ENCODE data around the gene CMSS1. TPM values are rescaled to one million over a fixed set of nuclear protein-coding genes. Genes with fewer than 3 reads are reported as not detected.

Gene CMSS1
- total RNA-seq, 2 experiments from 2014 or later: 34.8 to 37.2 TPM

DNA sequence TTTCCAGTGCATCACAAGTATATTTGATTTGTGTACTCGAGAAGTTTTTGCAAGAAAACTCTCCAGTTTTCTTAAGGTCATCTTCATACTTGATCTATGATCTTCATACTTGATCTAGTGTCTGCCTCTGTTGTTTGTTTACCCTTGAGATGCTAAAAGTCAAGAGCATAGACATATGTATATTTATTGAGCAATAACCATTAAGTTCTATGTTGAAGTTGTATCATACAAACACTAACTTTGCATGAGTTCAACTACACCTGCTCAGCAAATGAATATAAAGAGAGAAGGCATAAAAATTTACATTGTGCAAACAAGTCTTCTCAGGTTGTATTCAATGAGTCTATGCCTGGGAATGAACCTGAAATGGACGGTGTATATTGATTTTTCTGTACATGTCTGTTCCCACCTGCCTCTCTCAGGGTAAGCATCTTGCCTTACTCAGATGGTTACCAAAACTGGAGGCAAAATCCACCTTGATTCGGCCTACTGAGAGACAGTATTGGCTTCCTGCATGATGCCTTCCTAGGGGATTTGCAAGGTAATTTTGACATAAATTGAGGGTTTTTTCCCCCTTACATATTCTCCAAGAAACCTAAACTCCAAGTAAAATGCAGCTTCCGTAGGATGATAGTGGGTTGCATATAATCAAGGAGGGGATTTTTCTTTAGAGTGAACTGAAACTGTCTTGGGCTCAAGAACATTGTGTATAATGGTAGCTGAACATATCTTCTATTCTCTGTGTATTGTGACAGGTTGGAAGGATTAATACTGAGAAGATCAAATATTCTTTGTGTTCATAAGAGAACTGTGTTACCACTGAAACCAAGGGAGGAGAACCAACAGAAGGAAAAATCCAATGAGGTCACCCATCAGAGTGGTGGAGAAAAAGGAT, 186.2 kb downstream of the CMSS1 start:
- CTCF ChIA-PET: no interaction called here
- Mint-ChIP-seq H3K4me3 (no peak overlapping the region), H3K27me3 (no peaks in the 10 kb centered on the region), H3K9me3 (no peaks in the 10 kb centered on the region), H3K4me1 (peaks cover 6% of the 10 kb centered on the region), H3K27ac (no peak overlapping the region), H3K36me3 (ENCODE audit: low read depth) (no peaks in the 10 kb centered on the region)
- POLR2A ChIA-PET: no interaction called here
- DNase-seq: no peak

DNA sequence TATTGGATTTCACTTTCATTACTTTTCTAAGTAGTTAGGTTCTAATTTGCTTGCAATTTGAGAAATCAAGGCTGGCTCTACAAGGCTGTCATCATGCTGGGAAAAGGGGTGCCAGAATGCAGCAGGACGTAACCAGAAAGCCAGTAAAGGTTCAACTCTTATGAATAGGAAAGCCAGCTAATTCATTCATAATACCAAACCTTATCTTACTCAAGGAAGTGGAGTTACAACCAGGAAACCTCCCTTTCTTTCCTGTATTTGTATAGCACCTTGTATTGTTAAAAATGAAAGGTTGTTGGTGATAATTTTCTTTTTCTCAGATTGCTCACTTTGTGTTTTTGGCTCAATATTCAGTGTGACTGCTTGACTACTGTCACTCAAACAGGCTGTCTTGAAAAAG, 187.3 kb downstream of the CMSS1 start:
- ChIA-PET POLR2A (no interaction called here), CTCF (interaction anchor here (0.6 kb wide), 1 partner anchor 17 kb away, joined by 3 read pairs; no protein-coding TSS in a partner anchor)
- no peaks in the 10 kb centered on the region for H3K9me3 Mint-ChIP-seq
- no peak overlapping the region for H3K4me3 Mint-ChIP-seq
- peaks cover 6% of the 10 kb centered on the region for H3K4me1 Mint-ChIP-seq
- no peaks in the 10 kb centered on the region for H3K36me3 Mint-ChIP-seq (ENCODE audit: low read depth)
- no peaks in the 10 kb centered on the region for H3K27me3 Mint-ChIP-seq
- no peak overlapping the region for H3K27ac Mint-ChIP-seq
- no peak for DNase-seq

DNA sequence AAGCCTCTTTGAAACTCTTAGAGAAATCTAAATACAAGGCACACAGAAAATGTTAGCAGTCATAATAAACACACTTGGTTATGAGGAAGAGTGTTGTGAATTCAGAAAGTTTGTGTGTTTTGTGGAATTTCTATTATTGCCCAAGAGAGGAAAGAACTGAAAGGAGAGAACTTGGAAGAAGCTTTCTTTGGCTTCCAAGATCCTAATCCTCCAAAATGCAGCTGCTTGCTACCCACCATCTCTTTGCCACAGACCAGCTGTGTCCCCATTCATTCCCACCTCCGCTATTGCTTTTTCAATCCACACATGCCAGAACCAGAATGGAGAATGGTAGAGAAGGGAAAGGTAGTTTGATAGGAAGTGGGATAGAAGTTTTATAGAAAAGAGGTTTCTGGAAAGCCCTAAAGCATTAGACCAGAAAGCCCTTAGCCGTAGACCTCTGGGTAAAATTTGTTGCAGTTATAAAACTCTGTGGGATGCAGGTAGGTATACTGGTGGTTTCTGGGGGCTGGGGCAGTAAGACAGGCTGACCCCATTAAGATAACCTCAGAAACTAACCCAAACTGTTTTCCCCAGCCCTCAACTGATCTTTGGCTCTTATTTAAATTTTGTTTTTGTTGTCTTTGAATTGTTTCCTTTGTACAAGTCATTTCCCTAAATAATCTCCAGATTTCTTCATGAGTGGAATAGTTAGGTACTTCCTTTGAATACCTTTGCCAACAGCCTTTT, 188.2 kb downstream of the CMSS1 start:
- no peak for DNase-seq
- peaks cover 6% of the 10 kb centered on the region for H3K4me1 Mint-ChIP-seq
- no peak overlapping the region for H3K4me3 Mint-ChIP-seq
- H3K9me3 Mint-ChIP-seq: no peaks in the 10 kb centered on the region
- H3K27me3 Mint-ChIP-seq: no peaks in the 10 kb centered on the region
- H3K36me3 Mint-ChIP-seq (ENCODE audit: low read depth): no peaks in the 10 kb centered on the region
- no peak overlapping the region for H3K27ac Mint-ChIP-seq
- ChIA-PET POLR2A (no interaction called here), CTCF (interaction anchor here (0.7 kb wide), 1 partner anchor 23 kb away, joined by 3 read pairs; no protein-coding TSS in a partner anchor)

DNA sequence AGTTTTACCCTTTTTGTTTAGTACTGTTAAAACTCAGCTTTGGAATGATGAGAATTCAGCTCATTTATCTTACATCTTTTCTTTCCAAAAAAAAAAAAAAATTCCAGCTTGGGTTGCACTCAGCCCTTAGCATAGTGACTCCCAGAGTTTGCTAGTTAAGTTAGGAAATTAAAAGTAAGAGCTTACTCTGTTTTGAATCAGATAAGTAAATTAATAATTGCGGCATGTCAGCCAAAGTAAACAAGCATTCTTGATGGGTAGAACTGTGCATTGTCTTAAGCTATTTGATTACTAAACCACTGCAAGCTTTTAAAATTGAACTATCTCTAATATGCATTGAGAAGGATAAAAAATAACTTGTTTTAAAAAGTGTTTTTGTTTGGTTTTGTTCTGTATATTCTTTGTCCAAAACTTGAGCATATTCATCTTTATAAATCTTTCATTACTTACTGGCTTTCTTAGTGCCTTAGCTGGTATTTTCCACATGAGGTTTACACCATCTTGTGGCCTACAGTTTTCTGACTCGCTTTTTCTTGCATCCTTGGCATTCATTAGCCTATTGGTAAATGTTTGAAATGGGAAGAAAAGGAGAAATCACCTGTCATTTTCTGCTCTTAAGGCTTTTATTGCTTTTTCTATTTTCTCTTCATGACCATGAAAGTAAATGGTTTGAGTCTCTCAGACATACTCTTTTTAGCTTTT, 189.1 kb downstream of the CMSS1 start:
- CTCF ChIA-PET: interaction anchor here (0.6 kb wide), 1 partner anchor 175 kb away, joined by 5 read pairs; no protein-coding TSS in a partner anchor
- POLR2A ChIA-PET: interaction anchor here (0.6 kb wide), 1 partner anchor 300 kb away, joined by 3 read pairs; no protein-coding TSS in a partner anchor
- H3K4me1 Mint-ChIP-seq: peaks cover 6% of the 10 kb centered on the region

DNA sequence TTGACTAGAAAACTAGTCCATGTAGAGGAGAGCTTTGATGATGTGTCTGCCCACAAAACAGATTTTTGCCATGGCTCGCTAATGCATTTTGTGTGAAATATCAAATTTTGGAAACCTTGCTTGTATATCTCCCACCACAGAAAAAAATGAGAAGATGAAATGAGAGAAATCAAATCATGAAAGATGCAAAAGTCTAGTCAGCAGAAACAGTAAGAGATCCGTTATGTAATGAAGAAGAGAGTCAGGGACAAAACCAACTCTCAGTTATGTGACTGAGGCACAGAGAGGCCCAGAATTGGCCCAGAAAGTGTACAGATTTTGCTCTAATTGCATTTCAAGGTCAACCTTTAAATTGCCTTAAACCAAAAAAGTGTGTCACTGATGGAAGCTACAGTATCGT, 189.7 kb downstream of the CMSS1 start:
- Mint-ChIP-seq H3K27ac (no peak overlapping the region), H3K4me3 (no peak overlapping the region)
- CTCF ChIA-PET: interaction anchor here (0.6 kb wide), 1 partner anchor 175 kb away, joined by 5 read pairs; no protein-coding TSS in a partner anchor

More for the DNA sequence above, 189.1 kb downstream of the CMSS1 start:
- no peaks in the 10 kb centered on the region for H3K36me3 Mint-ChIP-seq (ENCODE audit: low read depth)
- no peak for DNase-seq
- H3K27me3 Mint-ChIP-seq: no peaks in the 10 kb centered on the region
- H3K27ac Mint-ChIP-seq: no peak overlapping the region
- no peak overlapping the region for H3K4me3 Mint-ChIP-seq
- H3K9me3 Mint-ChIP-seq: no peaks in the 10 kb centered on the region

GRCh38 chr3:100008081-100008698, 190.5 kb downstream of the CMSS1 start:
- Mint-ChIP-seq H3K27me3 (no peaks in the 10 kb centered on the region), H3K9me3 (no peaks in the 10 kb centered on the region), H3K4me1 (peaks cover 6% of the 10 kb centered on the region), H3K27ac (no peak overlapping the region), H3K36me3 (ENCODE audit: low read depth) (no peaks in the 10 kb centered on the region), H3K4me3 (no peak overlapping the region)
- CTCF ChIA-PET: no interaction called here
- DNase-seq: no peak
- POLR2A ChIA-PET: no interaction called here

More for the DNA sequence above, 189.7 kb downstream of the CMSS1 start:
- POLR2A ChIA-PET: no interaction called here
- peaks cover 6% of the 10 kb centered on the region for H3K4me1 Mint-ChIP-seq
- H3K36me3 Mint-ChIP-seq (ENCODE audit: low read depth): no peaks in the 10 kb centered on the region
- no peaks in the 10 kb centered on the region for H3K9me3 Mint-ChIP-seq
- DNase-seq: no peak
- H3K27me3 Mint-ChIP-seq: no peaks in the 10 kb centered on the region

- Mint-ChIP-seq H3K9me3 (no peaks in the 10 kb centered on the region), H3K27ac (no peak overlapping the region), H3K27me3 (no peaks in the 10 kb centered on the region), H3K4me1 (peaks cover 5% of the 10 kb centered on the region), H3K36me3 (ENCODE audit: low read depth) (no peaks in the 10 kb centered on the region), H3K4me3 (no peak overlapping the region)
- DNase-seq: no peak
- ChIA-PET POLR2A (no interaction called here), CTCF (no interaction called here)
Measured at GRCh38 chr3:100009276-100010086, 191.8 kb downstream of the CMSS1 start.

GRCh38 chr3:100010087-100010417, 192.4 kb downstream of the CMSS1 start:
- DNase-seq: no peak
- peaks cover under 1% of the 10 kb centered on the region for H3K4me1 Mint-ChIP-seq
- peaks cover 3% of the 10 kb centered on the region for H3K9me3 Mint-ChIP-seq
- H3K36me3 Mint-ChIP-seq (ENCODE audit: low read depth): peaks cover 3% of the 10 kb centered on the region
- CTCF ChIA-PET: no interaction called here
- no peaks in the 10 kb centered on the region for H3K27me3 Mint-ChIP-seq
- no peak overlapping the region for H3K4me3 Mint-ChIP-seq
- no peak overlapping the region for H3K27ac Mint-ChIP-seq
- POLR2A ChIA-PET: no interaction called here

DNA sequence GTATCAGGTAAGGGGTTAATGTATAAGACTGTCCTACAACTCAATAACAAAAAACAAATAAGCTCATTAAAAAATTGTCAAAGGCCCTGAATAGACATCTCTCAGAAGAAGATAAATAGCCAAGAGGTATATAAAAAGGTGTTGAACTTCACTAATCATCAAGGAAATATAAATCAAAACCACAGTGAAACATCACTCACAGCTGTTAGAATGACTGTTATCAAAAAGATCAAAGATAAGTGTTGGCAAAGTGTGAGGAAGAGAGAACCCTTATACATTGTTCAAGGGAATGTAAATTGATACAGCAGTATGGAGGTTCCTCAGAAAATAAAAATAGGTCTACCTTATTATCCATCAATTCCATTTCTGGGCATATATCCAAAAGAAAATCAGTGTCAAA, 201.1 kb downstream of the CMSS1 start:
- no peaks in the 10 kb centered on the region for H3K27me3 Mint-ChIP-seq
- H3K4me3 Mint-ChIP-seq: no peak overlapping the region
- H3K27ac Mint-ChIP-seq: no peak overlapping the region
- peaks cover 5% of the 10 kb centered on the region for H3K9me3 Mint-ChIP-seq
- ChIA-PET CTCF (no interaction called here), POLR2A (no interaction called here)
- no peaks in the 10 kb centered on the region for H3K4me1 Mint-ChIP-seq
- DNase-seq: no peak
- H3K36me3 Mint-ChIP-seq (ENCODE audit: low read depth): peaks cover 6% of the 10 kb centered on the region

DNA sequence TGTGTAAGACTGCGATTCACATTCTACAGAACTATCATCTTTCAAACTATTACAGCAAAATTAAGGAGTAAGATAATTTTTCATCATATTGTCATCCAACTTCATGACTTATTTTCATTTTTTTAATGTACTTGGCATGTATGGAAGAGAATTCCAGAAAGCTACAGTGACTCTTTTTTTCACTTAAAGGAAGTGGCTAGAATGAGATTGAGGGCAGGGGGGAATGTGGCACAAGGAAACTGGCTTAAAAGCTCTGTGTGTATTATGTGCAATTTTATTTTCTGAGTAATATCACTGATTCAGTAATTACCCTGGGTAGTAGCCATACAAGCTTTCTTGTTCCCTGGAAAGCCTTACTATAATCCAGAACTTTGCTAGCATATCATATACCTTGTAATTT, 202.1 kb downstream of the CMSS1 start:
- Mint-ChIP-seq H3K9me3 (peaks cover 5% of the 10 kb centered on the region), H3K4me1 (no peaks in the 10 kb centered on the region), H3K36me3 (ENCODE audit: low read depth) (peaks cover 6% of the 10 kb centered on the region), H3K27me3 (no peaks in the 10 kb centered on the region), H3K4me3 (no peak overlapping the region), H3K27ac (no peak overlapping the region)
- no peak for DNase-seq
- CTCF ChIA-PET: interaction anchor here (2.8 kb wide), 1 partner anchor 13 kb away, joined by 8 read pairs; no protein-coding TSS in a partner anchor
- POLR2A ChIA-PET: no interaction called here

- no peaks in the 10 kb centered on the region for H3K27me3 Mint-ChIP-seq
- ChIA-PET POLR2A (no interaction called here), CTCF (interaction anchor here (1.1 to 2.8 kb wide), 2 partner anchors 12 to 26 kb away, joined by 3 to 8 read pairs; no protein-coding TSS in a partner anchor)
- H3K36me3 Mint-ChIP-seq (ENCODE audit: low read depth): peaks cover 1% of the 10 kb centered on the region
- no peaks in the 10 kb centered on the region for H3K9me3 Mint-ChIP-seq
- no peak overlapping the region for H3K4me3 Mint-ChIP-seq
- no peak for DNase-seq
- H3K27ac Mint-ChIP-seq: no peak overlapping the region
- no peaks in the 10 kb centered on the region for H3K4me1 Mint-ChIP-seq
Measured at GRCh38 chr3:100020876-100021644, 203.4 kb downstream of the CMSS1 start.

Measured in activated CD4-positive, alpha-beta T cell treated with anti-CD3 and anti-CD28 coated beads, Interleukin-2, amount 10 ng/mL, durations not matched to agents 7 days and 5 days (primary cell).